ENCODE measurements around the gene CACNA1E.

The CACNA1E gene

GRCh38 chr1:181718034-181718433, 234.7 kb downstream of the CACNA1E start:
- no peak for DNase-seq

GRCh38 chr1:181726320-181727012, 243.1 kb downstream of the CACNA1E start:
- DNase-seq, result no peak

GRCh38 chr1:181730606-181731005, 247.3 kb downstream of the CACNA1E start:
- DNase-seq, result no peak

GRCh38 chr1:181732218-181732990, 249.1 kb downstream of the CACNA1E start:
- no peak for DNase-seq

- no peak for DNase-seq
These were observed 250.2 kb downstream of the CACNA1E start for GRCh38 chr1:181733486-181733885.

- no peak for DNase-seq
These were observed 253.7 kb downstream of the CACNA1E start for GRCh38 chr1:181737056-181737455.

GRCh38 chr1:181739214-181739613, 255.9 kb downstream of the CACNA1E start:
- no peak for DNase-seq

- no peak for DNase-seq
These were observed 259.1 kb downstream of the CACNA1E start for GRCh38 chr1:181742426-181742825.

- no peak for DNase-seq
These were observed 260.6 kb downstream of the CACNA1E start for GRCh38 chr1:181743878-181744312.

- DNase-seq, result no peak
These were observed 262.9 kb downstream of the CACNA1E start for GRCh38 chr1:181746224-181746623.

GRCh38 chr1:181748013-181748412, 264.7 kb downstream of the CACNA1E start:
- no peak for DNase-seq

GRCh38 chr1:181754103-181754502, 270.8 kb downstream of the CACNA1E start:
- DNase-seq, result no peak

- DNase-seq, result no peak
These were observed 276.2 kb downstream of the CACNA1E start for GRCh38 chr1:181759481-181759880.

GRCh38 chr1:181763736-181764135, 280.4 kb downstream of the CACNA1E start:
- DNase-seq, result no peak

- no peak for DNase-seq
These were observed 282.2 kb downstream of the CACNA1E start for GRCh38 chr1:181765451-181766026.

- no peak for DNase-seq
These were observed 283.8 kb downstream of the CACNA1E start for GRCh38 chr1:181767001-181767708.

GRCh38 chr1:181768211-181768929, 285.1 kb downstream of the CACNA1E start:
- no peak for DNase-seq

- no peak for DNase-seq
These were observed 285.6 kb downstream of the CACNA1E start for GRCh38 chr1:181768930-181769280.

GRCh38 chr1:181769846-181770245, 286.5 kb downstream of the CACNA1E start:
- no peak for DNase-seq

- no peak for DNase-seq
These were observed 289.4 kb downstream of the CACNA1E start for GRCh38 chr1:181772714-181773113.

- DNase-seq, result no peak
These were observed 292.7 kb downstream of the CACNA1E start for GRCh38 chr1:181776044-181776443.

- no peak for DNase-seq
These were observed 294.0 kb downstream of the CACNA1E start for GRCh38 chr1:181777286-181777685.

GRCh38 chr1:181777812-181778211, 294.5 kb downstream of the CACNA1E start:
- DNase-seq, result no peak
